ENCODE data around the gene MYADML2.
"Not testable (repeated sequence)": the region's sequence is repeated elsewhere in the genome, so short reads cannot be mapped to it uniquely, and the experiment has no call there.

MYADML2 gene

GRCh38 chr17:81947189-81947588, at the start of gene MYADML2:
TSS of gene MYADML2 (minus strand) at chr17:81947233. CDS start at chr17:81941741, 5,492 bp downstream.
- no peak for FAIRE-seq

GRCh38 chr17:81996232-81996756, 49.3 kb upstream of the MYADML2 start:
- no peak for FAIRE-seq

More at GRCh38 chr17:81947189-81947588, at the start of gene MYADML2:
- DNase-seq (ENCODE audit: extremely low spot score, insufficient read length, low read depth): no peak

GRCh38 chr17:81995463-81996231, 48.6 kb upstream of the MYADML2 start:
- no peak for FAIRE-seq

More at GRCh38 chr17:81996232-81996756, 49.3 kb upstream of the MYADML2 start:
- DNase-seq (ENCODE audit: extremely low spot score, insufficient read length, low read depth): no peak

GRCh38 chr17:81994593-81995462, 47.8 kb upstream of the MYADML2 start:
- FAIRE-seq (no peak), DNase-seq (ENCODE audit: extremely low spot score, insufficient read length, low read depth) (no peak)

More at GRCh38 chr17:81995463-81996231, 48.6 kb upstream of the MYADML2 start:
- no peak for DNase-seq (ENCODE audit: extremely low spot score, insufficient read length, low read depth)

GRCh38 chr17:81993729-81994592, 46.9 kb upstream of the MYADML2 start:
- DNase-seq (ENCODE audit: extremely low spot score, insufficient read length, low read depth) (no peak), FAIRE-seq (no peak)

- DNase-seq (ENCODE audit: extremely low spot score, insufficient read length, low read depth) (no peak), FAIRE-seq (no peak)
Measured at GRCh38 chr17:81992306-81993102, 45.5 kb upstream of the MYADML2 start.

GRCh38 chr17:81991684-81992305, 44.8 kb upstream of the MYADML2 start:
- no peak for DNase-seq (ENCODE audit: extremely low spot score, insufficient read length, low read depth)

GRCh38 chr17:81990836-81991683, 44.0 kb upstream of the MYADML2 start:
- DNase-seq (ENCODE audit: extremely low spot score, insufficient read length, low read depth): no peak
- FAIRE-seq: no peak

More at GRCh38 chr17:81991684-81992305, 44.8 kb upstream of the MYADML2 start:
- no peak for FAIRE-seq

GRCh38 chr17:81987161-81987770, 40.2 kb upstream of the MYADML2 start:
- FAIRE-seq: no peak

GRCh38 chr17:81986606-81987005, 39.6 kb upstream of the MYADML2 start:
- FAIRE-seq (no peak), DNase-seq (ENCODE audit: extremely low spot score, insufficient read length, low read depth) (no peak)

More at GRCh38 chr17:81987161-81987770, 40.2 kb upstream of the MYADML2 start:
- DNase-seq (ENCODE audit: extremely low spot score, insufficient read length, low read depth): no peak

GRCh38 chr17:81984773-81985410, 37.9 kb upstream of the MYADML2 start:
- DNase-seq (ENCODE audit: extremely low spot score, insufficient read length, low read depth): no peak
- no peak for FAIRE-seq

GRCh38 chr17:81983639-81984373, 36.8 kb upstream of the MYADML2 start:
- FAIRE-seq (no peak), DNase-seq (ENCODE audit: extremely low spot score, insufficient read length, low read depth) (no peak)

- FAIRE-seq (no peak), DNase-seq (ENCODE audit: extremely low spot score, insufficient read length, low read depth) (no peak)
Measured at GRCh38 chr17:81983011-81983638, 36.1 kb upstream of the MYADML2 start.

GRCh38 chr17:81981511-81981910, 34.5 kb upstream of the MYADML2 start:
- FAIRE-seq; DNase-seq (ENCODE audit: extremely low spot score, insufficient read length, low read depth): not testable (repeated sequence)

- FAIRE-seq (no peak), DNase-seq (ENCODE audit: extremely low spot score, insufficient read length, low read depth) (no peak)
Measured at GRCh38 chr17:81980707-81981343, 33.8 kb upstream of the MYADML2 start.

Measured in GM18507 (cell line).